NCI-H1417 treated with DMSO at 0.1 percent for 48 hours (cell line): ENCODE data around the gene MACROH2A1.

Experiments
- DNase-seq: peaks from one replicate; lab custom pipeline; 2025; lab: John Stamatoyannopoulos, UW

MACROH2A1 gene

GRCh38 chr5:135313946-135314345, 85.1 kb downstream of the MACROH2A1 start:
- no peak for DNase-seq

- no peak for DNase-seq
Measured at GRCh38 chr5:135313405-135313804, 85.6 kb downstream of the MACROH2A1 start.

- no peak for DNase-seq
Measured at GRCh38 chr5:135312255-135312935, 86.6 kb downstream of the MACROH2A1 start.

GRCh38 chr5:135310328-135310989, 88.6 kb downstream of the MACROH2A1 start:
- no peak for DNase-seq

GRCh38 chr5:135309391-135310327, 89.4 kb downstream of the MACROH2A1 start:
- no peak for DNase-seq

- DNase-seq, result no peak
Measured at GRCh38 chr5:135308752-135309151, 90.3 kb downstream of the MACROH2A1 start.

GRCh38 chr5:135308245-135308644, 90.8 kb downstream of the MACROH2A1 start:
- no peak for DNase-seq

GRCh38 chr5:135307143-135307903, 91.7 kb downstream of the MACROH2A1 start:
- no peak for DNase-seq

GRCh38 chr5:135306557-135306956, 92.5 kb downstream of the MACROH2A1 start:
- DNase-seq, result no peak

GRCh38 chr5:135304352-135305221, 94.4 kb downstream of the MACROH2A1 start:
- no peak for DNase-seq

- no peak for DNase-seq
Measured at GRCh38 chr5:135303582-135304173, 95.4 kb downstream of the MACROH2A1 start.

- DNase-seq, result no peak
Measured at GRCh38 chr5:135296900-135297816, 101.9 kb downstream of the MACROH2A1 start.

GRCh38 chr5:135295852-135296251, 103.2 kb downstream of the MACROH2A1 start:
- no peak for DNase-seq

GRCh38 chr5:135294793-135295192, 104.2 kb downstream of the MACROH2A1 start:
- no peak for DNase-seq

GRCh38 chr5:135289651-135290050, 109.4 kb downstream of the MACROH2A1 start:
- DNase-seq, result no peak

GRCh38 chr5:135287551-135287950, 111.5 kb downstream of the MACROH2A1 start:
- DNase-seq, result no peak
